Trophoblast cell (in vitro differentiated cells and primary cell): ENCODE data around the gene CDCA3. TPM values are rescaled to one million over a fixed set of nuclear protein-coding genes. Genes with fewer than 3 reads are reported as not detected.

Experiments
- DNase-seq, 2 donors: peaks; one replicate each; pipeline ENCODE4 v3.0.0-alpha.2; 2016
- H2AFZ ChIP-seq: 2 replicates; pipeline ENCODE4 v1.6.1; 2013; ENCODE audit warnings: low read length, moderate library complexity, mild to moderate bottlenecking; ENCODE audit not compliant: insufficient read depth, poor library complexity
- H2AK5ac ChIP-seq: 2 replicates; pipeline ENCODE4 v1.6.1; 2013; ENCODE audit warnings: mild to moderate bottlenecking, low read length
- H2BK120ac ChIP-seq: 2 replicates; pipeline ENCODE4 v1.6.1; 2013; ENCODE audit warnings: low read length, mild to moderate bottlenecking, moderate library complexity; ENCODE audit not compliant: insufficient read depth, poor library complexity
- H2BK12ac ChIP-seq: 2 replicates; pipeline ENCODE4 v1.6.1; 2013; ENCODE audit warnings: mild to moderate bottlenecking, low read length, moderate library complexity
- H2BK5ac ChIP-seq: 2 replicates; pipeline ENCODE4 v1.6.1; 2013; ENCODE audit warnings: low read length, low read depth, moderate library complexity, mild to moderate bottlenecking; ENCODE audit not compliant: poor library complexity
- H3K14ac ChIP-seq: 2 replicates; pipeline ENCODE4 v1.6.1; 2013; ENCODE audit warnings: mild to moderate bottlenecking, low read length
- H3K18ac ChIP-seq: 2 replicates; pipeline ENCODE4 v1.6.1; 2013; ENCODE audit warnings: mild to moderate bottlenecking, low read length
- H3K23ac ChIP-seq: 2 replicates; pipeline ENCODE4 v1.6.1; 2013; ENCODE audit warnings: low read length
- H3K27ac ChIP-seq: 2 replicates; pipeline ENCODE4 v1.5.1; 2013; ENCODE audit warnings: low read depth, mild to moderate bottlenecking, inconsistent platforms, low read length, moderate library complexity
- H3K27me3 ChIP-seq: 2 replicates; pipeline ENCODE4 v1.6.1; 2013; ENCODE audit warnings: inconsistent platforms, mild to moderate bottlenecking, low read length, moderate library complexity; ENCODE audit not compliant: insufficient read depth
- H3K36me3 ChIP-seq, 2 experiments: 1 replicate in 1 of 2; 2 replicates in 1 of 2; pipeline ENCODE4 v1.6.1; 2013; ENCODE audit warnings: low read length in 2 of 2, mild to moderate bottlenecking in 2 of 2, moderate library complexity in 1 of 2; ENCODE audit not compliant: insufficient read depth in 2 of 2, control insufficient read depth in 1 of 2
- H3K4ac ChIP-seq: 2 replicates; pipeline ENCODE4 v1.6.1; 2013; ENCODE audit warnings: low read depth, mild to moderate bottlenecking, low read length, moderate library complexity
- H3K4me1 ChIP-seq, 2 experiments: 1 replicate in 1 of 2; 2 replicates in 1 of 2; pipeline ENCODE4 v1.6.1; 2013; ENCODE audit warnings: low read length in 2 of 2, mild to moderate bottlenecking in 2 of 2, moderate library complexity in 1 of 2; ENCODE audit not compliant: insufficient read depth in 2 of 2, control insufficient read depth in 1 of 2
- H3K4me2 ChIP-seq: 2 replicates; pipeline ENCODE4 v1.6.1; 2013; ENCODE audit warnings: inconsistent platforms, mild to moderate bottlenecking, low read length, moderate library complexity
- H3K4me3 ChIP-seq: 2 replicates; pipeline ENCODE4 v1.5.1; 2013; ENCODE audit warnings: mild to moderate bottlenecking, low read depth, low read length, inconsistent platforms
- H3K79me1 ChIP-seq: one replicate; pipeline ENCODE4 v1.6.1; 2013; ENCODE audit warnings: low read length
- H3K79me2 ChIP-seq: 2 replicates; pipeline ENCODE4 v1.6.1; 2013; ENCODE audit warnings: low read length, mild to moderate bottlenecking; ENCODE audit not compliant: control insufficient read depth, insufficient read depth, poor library complexity
- H3K9ac ChIP-seq: 2 replicates; pipeline ENCODE4 v1.6.1; 2013; ENCODE audit warnings: mild to moderate bottlenecking, low read length
- H3K9me3 ChIP-seq: 2 replicates; pipeline ENCODE4 v1.6.1; 2013; ENCODE audit warnings: low read depth, mild to moderate bottlenecking, control low read depth, inconsistent platforms, low read length; ENCODE audit not compliant: insufficient read depth
- H4K12ac ChIP-seq: 2 replicates; pipeline ENCODE4 v1.6.1; 2013; ENCODE audit warnings: low read depth, mild to moderate bottlenecking, low read length, moderate library complexity
- H4K8ac ChIP-seq: 2 replicates; pipeline ENCODE4 v1.6.1; 2013; ENCODE audit warnings: low read depth, mild to moderate bottlenecking, low read length, moderate library complexity
- H4K91ac ChIP-seq: one replicate; pipeline ENCODE4 v1.6.1; 2013; ENCODE audit warnings: low read depth, mild to moderate bottlenecking, low read length, moderate library complexity
- WGBS: extraction: QIAGEN DNeasy Blood & Tissue Kit; methylation state at CpG from one replicate; pipeline ENCODE4 v1.1.7; 2013; ENCODE audit warnings: missing lambda C conversion rate; ENCODE audit not compliant: insufficient read length, insufficient coverage; ENCODE audit errors: extremely low coverage; 5-methylcytosine and 5-hydroxymethylcytosine counted together
- polyA plus RNA-seq: library from polyadenylated mRNA; stranded (reverse); fragments of 200-250 nt; gene quantifications from 2 replicates; pipeline ENCODE4 v1.2.3, GENCODE V29; 2013

The CDCA3 gene
- 68.6 and 69.9 TPM in 2 replicates for polyA plus RNA-seq

GRCh38 chr12:6851153-6851920 lies at the start of gene CDCA3:
Gene CDCA3 (minus strand): TSS chr12:6851286. CDS start chr12:6850952, 334 bp downstream.
- Histone ChIP-seq H3K27ac (peak within 1 kb of the TSS; percentile 55), H3K27me3 (no peaks in the 10 kb centered on the region), H3K36me3 (peaks cover 25 to 39% of the 10 kb centered on the region in 2 experiments), H3K23ac (no peak within 1 kb of the TSS), H4K91ac (peak within 1 kb of the TSS; percentile 70), H3K18ac (no peak within 1 kb of the TSS), H3K4me1 (peaks cover 14 to 15% of the 10 kb centered on the region in 2 experiments), H3K4me2 (peak within 1 kb of the TSS; percentile 74), H3K79me2 (peaks cover 4% of the 10 kb centered on the region), H2AFZ (peak within 1 kb of the TSS; percentile 20), H4K8ac (peak within 1 kb of the TSS; percentile 87), H3K9ac (peak within 1 kb of the TSS; percentile 86), H2BK5ac (peak within 1 kb of the TSS; percentile 27), H3K4me3 (peak within 1 kb of the TSS; percentile 94), H3K79me1 (peaks cover 5% of the 10 kb centered on the region), H4K12ac (no peak within 1 kb of the TSS), H2BK120ac (peak within 1 kb of the TSS; percentile 7), H2BK12ac (no peak within 1 kb of the TSS), H3K9me3 (no peaks in the 10 kb centered on the region), H3K14ac (peak within 1 kb of the TSS; percentile 55), H3K4ac (peak within 1 kb of the TSS; percentile 13), H2AK5ac (no peak within 1 kb of the TSS)
- no CpG with 5 or more reads among the region's 37 CpGs for whole genome bisulfite sequencing
- DNase-seq, result peak; percentile 99

GRCh38 chr12:6899837-6900519 lies 48.9 kb upstream of the CDCA3 start:
- Histone ChIP-seq H2BK12ac (no peak overlapping the region), H2BK120ac (no peak overlapping the region), H4K8ac (no peak overlapping the region), H4K12ac (no peak overlapping the region), H3K79me2 (peaks cover 3% of the 10 kb centered on the region), H3K4me2 (no peak overlapping the region), H3K27me3 (no peaks in the 10 kb centered on the region), H2AK5ac (no peak overlapping the region), H2BK5ac (no peak overlapping the region), H3K4me1 (peaks cover under 1 to 2% of the 10 kb centered on the region in 2 experiments), H3K18ac (no peak overlapping the region), H4K91ac (no peak overlapping the region), H3K4me3 (no peak overlapping the region), H3K36me3 (no peaks in the 10 kb centered on the region), H3K23ac (no peak overlapping the region), H3K79me1 (peaks cover 6% of the 10 kb centered on the region), H3K4ac (no peak overlapping the region), H3K9ac (no peak overlapping the region), H2AFZ (no peak overlapping the region), H3K14ac (no peak overlapping the region), H3K27ac (no peak overlapping the region), H3K9me3 (no peaks in the 10 kb centered on the region)
- peak in 1 of 2 donors; percentile 20 for DNase-seq
- WGBS, result no CpG with 5 or more reads among the region's 10 CpGs

- H3K9me3 ChIP-seq, result no peaks in the 10 kb centered on the region
- H3K4me1 ChIP-seq, result no peaks in the 10 kb centered on the region
- H3K79me1 ChIP-seq, result peaks cover 3% of the 10 kb centered on the region
- WGBS, result no CpG with 5 or more reads among the region's 5 CpGs
- H3K4me2 ChIP-seq, result no peak overlapping the region
- peak in 1 of 2 donors; percentile 37 for DNase-seq
- H3K36me3 ChIP-seq, result no peaks in the 10 kb centered on the region
- H3K23ac ChIP-seq, result no peak overlapping the region
- no peak overlapping the region for H2BK12ac ChIP-seq
- no peak overlapping the region for H3K4ac ChIP-seq
- H3K79me2 ChIP-seq, result no peaks in the 10 kb centered on the region
- H2BK5ac ChIP-seq, result no peak overlapping the region
- H2BK120ac ChIP-seq, result no peak overlapping the region
- H3K9ac ChIP-seq, result no peak overlapping the region
- no peak overlapping the region for H4K12ac ChIP-seq
- H4K8ac ChIP-seq, result no peak overlapping the region
- H3K27me3 ChIP-seq, result no peaks in the 10 kb centered on the region
- H3K18ac ChIP-seq, result no peak overlapping the region
- H3K14ac ChIP-seq, result no peak overlapping the region
- H2AK5ac ChIP-seq, result no peak overlapping the region
- H2AFZ ChIP-seq, result no peak overlapping the region
- no peak overlapping the region for H4K91ac ChIP-seq
- no peak overlapping the region for H3K27ac ChIP-seq
- no peak overlapping the region for H3K4me3 ChIP-seq
Observed at GRCh38 chr12:6899427-6899826, 48.3 kb upstream of the CDCA3 start.

- Histone ChIP-seq H3K4me3 (no peak overlapping the region), H3K79me1 (no peaks in the 10 kb centered on the region), H3K27ac (no peak overlapping the region), H3K4me1 (no peaks in the 10 kb centered on the region), H2AFZ (no peak overlapping the region), H3K9me3 (no peaks in the 10 kb centered on the region), H3K79me2 (no peaks in the 10 kb centered on the region), H3K4me2 (no peak overlapping the region), H3K4ac (no peak overlapping the region), H3K23ac (no peak overlapping the region), H3K9ac (no peak overlapping the region), H3K18ac (no peak overlapping the region), H3K27me3 (no peaks in the 10 kb centered on the region), H2BK120ac (no peak overlapping the region), H2AK5ac (no peak overlapping the region), H3K36me3 (no peaks in the 10 kb centered on the region), H2BK5ac (no peak overlapping the region), H4K12ac (no peak overlapping the region), H2BK12ac (no peak overlapping the region), H4K8ac (no peak overlapping the region), H4K91ac (no peak overlapping the region), H3K14ac (no peak overlapping the region)
- no CpG with 5 or more reads among the region's 6 CpGs for WGBS
- DNase-seq, result no peak
Observed at GRCh38 chr12:6896846-6897435, 45.9 kb upstream of the CDCA3 start.
